Parathyroid adenoma (tissue), 2 donors: ENCODE measurements around the gene MFSD6.

ENCODE experiments used
- H2AFZ ChIP-seq: fragments of 300-600 bp; sonication (generic); one replicate; pipeline ENCODE4 v1.7.0; 2017; ENCODE audit warnings: antibody characterized with exemption, mild to moderate bottlenecking
- H3K27ac ChIP-seq: fragments of 300-600 bp; sonication (generic); one replicate; pipeline ENCODE4 v1.7.0; 2017
- H3K27me3 ChIP-seq: fragments of 300-600 bp; sonication (generic); one replicate; pipeline ENCODE4 v1.7.0; 2017; ENCODE audit warnings: low read length; ENCODE audit not compliant: control insufficient read depth, insufficient read depth
- H3K36me3 ChIP-seq: fragments of 300-600 bp; sonication (generic); one replicate; pipeline ENCODE4 v1.7.0; 2017; ENCODE audit warnings: low read length; ENCODE audit not compliant: control insufficient read depth, insufficient read depth
- H3K4me1 ChIP-seq: fragments of 300-600 bp; sonication (generic); one replicate; pipeline ENCODE4 v1.7.0; 2017; ENCODE audit warnings: control low read depth
- H3K4me2 ChIP-seq: fragments of 300-600 bp; sonication (generic); one replicate; pipeline ENCODE4 v1.7.0; 2017; ENCODE audit warnings: low read length
- H3K4me3 ChIP-seq: fragments of 300-600 bp; sonication (generic); one replicate; pipeline ENCODE4 v1.7.0; 2017; ENCODE audit warnings: low read depth, low read length
- H3K79me2 ChIP-seq: fragments of 300-600 bp; sonication (generic); one replicate; pipeline ENCODE4 v1.7.0; 2017; ENCODE audit warnings: control low read depth
- H3K9ac ChIP-seq: fragments of 300-600 bp; sonication (generic); one replicate; pipeline ENCODE4 v1.7.0; 2017; ENCODE audit warnings: mild to moderate bottlenecking
- H3K9me3 ChIP-seq: fragments of 300-600 bp; sonication (generic); one replicate; pipeline ENCODE4 v1.7.0; 2017; ENCODE audit warnings: low read length; ENCODE audit not compliant: control insufficient read depth
- CTCF ChIP-seq: fragments of 300-600 bp; sonication (generic); IDR thresholded peaks from one replicate; pipeline ENCODE4 v1.7.0; 2017; ENCODE audit warnings: antibody characterized with exemption, mild to moderate bottlenecking
- donor health status: primary hyperparathyroidism.

The MFSD6 gene

GRCh38 chr2:190519975-190520767 is 112.0 kb downstream of the MFSD6 start:
- Histone ChIP-seq H3K4me3 (no peak overlapping the region), H3K36me3 (no peaks in the 10 kb centered on the region), H3K9ac (no peak overlapping the region), H3K4me2 (no peak overlapping the region), H3K4me1 (no peaks in the 10 kb centered on the region), H2AFZ (no peak overlapping the region), H3K79me2 (no peaks in the 10 kb centered on the region), H3K9me3 (no peaks in the 10 kb centered on the region), H3K27me3 (no peaks in the 10 kb centered on the region), H3K27ac (no peak overlapping the region)
- TF ChIP-seq CTCF = no peak

- Histone ChIP-seq H2AFZ (no peak overlapping the region), H3K4me3 (no peak overlapping the region), H3K27me3 (no peaks in the 10 kb centered on the region), H3K4me1 (no peaks in the 10 kb centered on the region), H3K9ac (no peak overlapping the region), H3K27ac (no peak overlapping the region), H3K36me3 (no peaks in the 10 kb centered on the region), H3K9me3 (no peaks in the 10 kb centered on the region), H3K79me2 (no peaks in the 10 kb centered on the region), H3K4me2 (no peak overlapping the region)
- no peak for TF ChIP-seq CTCF
These were observed 116.8 kb downstream of the MFSD6 start for GRCh38 chr2:190524928-190525327.

- no peak overlapping the region for H3K9ac ChIP-seq
- H3K4me2 ChIP-seq = no peak overlapping the region
- no peaks in the 10 kb centered on the region for H3K9me3 ChIP-seq
- no peak overlapping the region for H2AFZ ChIP-seq
- no peaks in the 10 kb centered on the region for H3K4me1 ChIP-seq
- no peak overlapping the region for H3K4me3 ChIP-seq
- no peak for TF ChIP-seq CTCF
- no peaks in the 10 kb centered on the region for H3K79me2 ChIP-seq
- H3K27ac ChIP-seq = no peak overlapping the region
- H3K36me3 ChIP-seq = no peaks in the 10 kb centered on the region
- H3K27me3 ChIP-seq = no peaks in the 10 kb centered on the region
These were observed 118.1 kb downstream of the MFSD6 start for GRCh38 chr2:190526105-190526750.

- Histone ChIP-seq H3K4me2 (no peak overlapping the region), H3K4me3 (no peak overlapping the region), H2AFZ (no peak overlapping the region), H3K36me3 (no peaks in the 10 kb centered on the region), H3K27ac (no peak overlapping the region), H3K27me3 (no peaks in the 10 kb centered on the region), H3K4me1 (no peaks in the 10 kb centered on the region), H3K79me2 (no peaks in the 10 kb centered on the region), H3K9me3 (no peaks in the 10 kb centered on the region), H3K9ac (no peak overlapping the region)
- no peak for TF ChIP-seq CTCF
These were observed 119.1 kb downstream of the MFSD6 start for GRCh38 chr2:190527214-190527613.

GRCh38 chr2:190527918-190528317 is 119.8 kb downstream of the MFSD6 start:
- Histone ChIP-seq H3K27me3 (no peaks in the 10 kb centered on the region), H3K79me2 (no peaks in the 10 kb centered on the region), H3K4me1 (no peaks in the 10 kb centered on the region), H3K27ac (no peak overlapping the region), H3K4me2 (no peak overlapping the region), H3K4me3 (no peak overlapping the region), H3K9me3 (no peaks in the 10 kb centered on the region), H2AFZ (no peak overlapping the region), H3K9ac (no peak overlapping the region), H3K36me3 (no peaks in the 10 kb centered on the region)
- TF ChIP-seq CTCF = no peak
